Natural killer cell (primary cell): Measurements from ENCODE around the gene TMPRSS11D. TPM values are rescaled to one million over a fixed set of nuclear protein-coding genes. Genes with fewer than 3 reads are reported as not detected.

ENCODE experiments used
- ATAC-seq, 3 donors: fragments of 150-1000 bp in 2 of 3; fragments of 200-7000 bp in 1 of 3; cut with Tn5 transposase; 1 replicate in 1 of 3; 2 replicates in 2 of 3; pipeline ENCODE4 v1.10.0; 2021; ENCODE audit warnings: mild to moderate bottlenecking in 2 of 3, moderate library complexity in 2 of 3
- DNase-seq, 2 donors: peaks; one replicate each; pipeline versions ENCODE4 v3.0.0 to v3.0.0-alpha.2; 2013 to 2021; ENCODE audit warnings: mixed read lengths in 1 of 2
- H3K27ac ChIP-seq: one replicate; pipeline ENCODE4 v1.5.1; 2013; ENCODE audit warnings: mild to moderate bottlenecking, low read length
- H3K27me3 ChIP-seq: one replicate; pipeline ENCODE4 v1.6.1; 2013; ENCODE audit warnings: low read length; ENCODE audit not compliant: control insufficient read depth, insufficient read depth
- H3K36me3 ChIP-seq: one replicate; pipeline ENCODE4 v1.6.1; 2013; ENCODE audit warnings: low read length; ENCODE audit not compliant: control insufficient read depth, insufficient read depth
- H3K4me1 ChIP-seq: one replicate; pipeline ENCODE4 v1.6.1; 2013; ENCODE audit warnings: low read length; ENCODE audit not compliant: control insufficient read depth, insufficient read depth
- H3K4me3 ChIP-seq: one replicate; pipeline ENCODE4 v1.5.1; 2013; ENCODE audit warnings: low read length
- H3K9me3 ChIP-seq: one replicate; pipeline ENCODE4 v1.6.1; 2013; ENCODE audit warnings: low read length; ENCODE audit not compliant: control insufficient read depth, insufficient read depth
- H3K27ac Mint-ChIP-seq, 2 donors: one replicate each; pipeline ENCODE4 v1.8.0; 2022; ENCODE audit warnings: mild to moderate bottlenecking in 2 of 2, mixed read lengths in 2 of 2, moderate library complexity in 1 of 2
- H3K27me3 Mint-ChIP-seq, 2 donors: one replicate each; pipeline ENCODE4 v1.8.0; 2022; ENCODE audit warnings: low read depth in 2 of 2, mixed read lengths in 2 of 2
- H3K36me3 Mint-ChIP-seq: one replicate; pipeline ENCODE4 v1.8.0; 2022; ENCODE audit warnings: mixed read lengths
- H3K4me1 Mint-ChIP-seq, 2 donors: one replicate each; pipeline ENCODE4 v1.8.0; 2022; ENCODE audit warnings: mixed read lengths in 2 of 2
- H3K4me3 Mint-ChIP-seq: one replicate; pipeline ENCODE4 v1.8.0; 2022; ENCODE audit warnings: mild to moderate bottlenecking, moderate library complexity, mixed read lengths
- H3K9me3 Mint-ChIP-seq, 2 donors: one replicate each; pipeline ENCODE4 v1.8.0; 2022; ENCODE audit warnings: mixed read lengths in 2 of 2
- WGBS: methylation state at CpG from one replicate; pipeline ENCODE4 v1.1.7; 2013; ENCODE audit warnings: missing lambda C conversion rate; ENCODE audit not compliant: insufficient coverage; 5-methylcytosine and 5-hydroxymethylcytosine counted together
- intact Hi-C: fragments of 100-400 bp; cut with micrococcal nuclease; formaldehyde crosslinking; loops from one replicate; pipeline ENCODE4 v1.14.2; 2022
- total RNA-seq, 4 donors: library from RNA; stranded (reverse); fragments of 120-200 nt in 1 of 4; gene quantifications; one replicate each; pipeline versions ENCODE4 v1.2.3 to v1.2.4, GENCODE V29; 2013 to 2022
- TF ChIP-seq, protein P1 (sequence below): fragments of 200-600 bp; IDR thresholded peaks from one replicate; pipeline ENCODE4 v1.8.0; 2022; ENCODE audit warnings: antibody characterized with exemption

TMPRSS11D gene
- total RNA-seq, 3 donors from 2014 or later (not counting 1 experiment from before 2014, with no cell fraction given): not detected

GRCh38 chr4:67809502-67809901, 74.3 kb downstream of the TMPRSS11D start:
- WGBS: 92% methylated on average over 7 of the region's 7 CpGs
- TF ChIP-seq, protein P1, sequence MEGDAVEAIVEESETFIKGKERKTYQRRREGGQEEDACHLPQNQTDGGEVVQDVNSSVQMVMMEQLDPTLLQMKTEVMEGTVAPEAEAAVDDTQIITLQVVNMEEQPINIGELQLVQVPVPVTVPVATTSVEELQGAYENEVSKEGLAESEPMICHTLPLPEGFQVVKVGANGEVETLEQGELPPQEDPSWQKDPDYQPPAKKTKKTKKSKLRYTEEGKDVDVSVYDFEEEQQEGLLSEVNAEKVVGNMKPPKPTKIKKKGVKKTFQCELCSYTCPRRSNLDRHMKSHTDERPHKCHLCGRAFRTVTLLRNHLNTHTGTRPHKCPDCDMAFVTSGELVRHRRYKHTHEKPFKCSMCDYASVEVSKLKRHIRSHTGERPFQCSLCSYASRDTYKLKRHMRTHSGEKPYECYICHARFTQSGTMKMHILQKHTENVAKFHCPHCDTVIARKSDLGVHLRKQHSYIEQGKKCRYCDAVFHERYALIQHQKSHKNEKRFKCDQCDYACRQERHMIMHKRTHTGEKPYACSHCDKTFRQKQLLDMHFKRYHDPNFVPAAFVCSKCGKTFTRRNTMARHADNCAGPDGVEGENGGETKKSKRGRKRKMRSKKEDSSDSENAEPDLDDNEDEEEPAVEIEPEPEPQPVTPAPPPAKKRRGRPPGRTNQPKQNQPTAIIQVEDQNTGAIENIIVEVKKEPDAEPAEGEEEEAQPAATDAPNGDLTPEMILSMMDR: no peak

DNA sequence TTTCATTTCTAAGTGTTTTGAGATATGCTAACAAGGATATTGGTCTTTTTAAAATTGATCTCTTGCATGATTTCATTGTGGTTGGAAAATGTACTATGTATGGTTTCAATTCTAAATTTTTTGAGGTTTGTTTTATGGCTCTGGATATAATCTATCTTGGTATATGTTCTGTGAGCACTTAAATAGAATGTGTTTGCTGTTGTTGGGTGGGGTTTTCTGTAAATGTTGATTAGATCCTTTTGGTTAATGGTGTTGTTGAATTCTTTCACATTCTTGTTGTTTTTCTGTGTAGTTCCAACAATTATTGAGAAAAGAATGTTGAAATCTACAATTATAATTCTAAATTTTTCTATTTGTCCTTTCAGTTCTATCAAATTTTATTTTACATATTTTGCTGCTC, 87.0 kb downstream of the TMPRSS11D start:
- Histone ChIP-seq H3K27me3 (no peaks in the 10 kb centered on the region), H3K4me1 (no peaks in the 10 kb centered on the region), H3K4me3 (no peak overlapping the region), H3K36me3 (no peaks in the 10 kb centered on the region), H3K9me3 (no peaks in the 10 kb centered on the region), H3K27ac (no peak overlapping the region)
- TF ChIP-seq, protein P1: no peak
- no peaks in the 10 kb centered on the region for H3K9me3 Mint-ChIP-seq
- no peak for ATAC-seq
- intact Hi-C loops: no loop called here
- H3K4me3 Mint-ChIP-seq: no peak overlapping the region
- H3K27ac Mint-ChIP-seq: no peak overlapping the region
- H3K27me3 Mint-ChIP-seq: no peaks in the 10 kb centered on the region
- no peaks in the 10 kb centered on the region for H3K36me3 Mint-ChIP-seq
- H3K4me1 Mint-ChIP-seq: no peaks in the 10 kb centered on the region
- DNase-seq: no peak

More at GRCh38 chr4:67809502-67809901, 74.3 kb downstream of the TMPRSS11D start:
- no peaks in the 10 kb centered on the region for H3K27me3 ChIP-seq
- no peaks in the 10 kb centered on the region for H3K36me3 ChIP-seq
- intact Hi-C loops: no loop called here
- no peak overlapping the region for H3K27ac ChIP-seq
- Mint-ChIP-seq H3K4me3 (no peak overlapping the region), H3K36me3 (peaks cover 29% of the 10 kb centered on the region), H3K27me3 (no peaks in the 10 kb centered on the region), H3K27ac (no peak overlapping the region), H3K4me1 (no peaks in the 10 kb centered on the region), H3K9me3 (peaks cover 17 to 21% of the 10 kb centered on the region in 2 donors)
- DNase-seq (no peak), ATAC-seq (no peak)
- peaks cover 2% of the 10 kb centered on the region for H3K9me3 ChIP-seq
- H3K4me3 ChIP-seq: no peak overlapping the region
- no peaks in the 10 kb centered on the region for H3K4me1 ChIP-seq

DNA sequence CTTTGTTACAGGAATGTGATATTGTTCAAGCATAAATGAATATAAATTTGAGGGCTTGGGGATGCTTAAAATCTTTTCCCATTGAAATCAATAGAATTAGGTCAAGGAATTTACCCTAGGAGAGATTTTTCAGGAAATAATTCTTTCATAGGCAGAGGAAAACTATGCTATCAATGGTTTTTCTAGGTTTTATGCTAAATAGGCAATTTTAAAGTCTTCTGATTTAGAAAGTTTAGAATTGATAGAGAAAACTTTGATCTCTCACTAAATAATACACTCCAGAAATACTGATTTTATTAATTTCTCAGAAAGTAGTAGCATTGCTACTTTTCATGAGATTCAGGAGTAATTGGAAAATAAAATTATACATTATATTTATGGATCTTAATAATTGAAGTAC, 93.1 kb downstream of the TMPRSS11D start:
- Mint-ChIP-seq H3K36me3 (no peaks in the 10 kb centered on the region), H3K27ac (no peak overlapping the region), H3K4me1 (no peaks in the 10 kb centered on the region), H3K27me3 (no peaks in the 10 kb centered on the region), H3K4me3 (no peak overlapping the region), H3K9me3 (no peaks in the 10 kb centered on the region)
- H3K4me3 ChIP-seq: no peak overlapping the region
- H3K36me3 ChIP-seq: no peaks in the 10 kb centered on the region
- no peaks in the 10 kb centered on the region for H3K27me3 ChIP-seq
- no peak for ATAC-seq
- H3K4me1 ChIP-seq: no peaks in the 10 kb centered on the region
- intact Hi-C loops: no loop called here
- no peaks in the 10 kb centered on the region for H3K9me3 ChIP-seq
- no peak for DNase-seq
- TF ChIP-seq, protein P1: no peak
- H3K27ac ChIP-seq: no peak overlapping the region

- 100% methylated on average over 2 of the region's 2 CpGs for WGBS
- no peak overlapping the region for H3K4me3 Mint-ChIP-seq
- ATAC-seq: no peak
- no peaks in the 10 kb centered on the region for H3K9me3 Mint-ChIP-seq
- Histone ChIP-seq H3K4me1 (no peaks in the 10 kb centered on the region), H3K9me3 (no peaks in the 10 kb centered on the region), H3K4me3 (no peak overlapping the region), H3K27me3 (no peaks in the 10 kb centered on the region), H3K27ac (no peak overlapping the region), H3K36me3 (no peaks in the 10 kb centered on the region)
- H3K36me3 Mint-ChIP-seq: no peaks in the 10 kb centered on the region
- TF ChIP-seq, protein P1: no peak
- intact Hi-C loops: no loop called here
- H3K27me3 Mint-ChIP-seq: no peaks in the 10 kb centered on the region
- no peaks in the 10 kb centered on the region for H3K4me1 Mint-ChIP-seq
- no peak for DNase-seq
- H3K27ac Mint-ChIP-seq: no peak overlapping the region
Measured at GRCh38 chr4:67787311-67787710, 96.5 kb downstream of the TMPRSS11D start.
